Mucosa of descending colon (tissue), 3 donors: ENCODE results near the gene YIF1A. TPM values are rescaled to one million over a fixed set of nuclear protein-coding genes. Genes with fewer than 3 reads are reported as not detected.

Experiments
- ATAC-seq: fragments of 200-7000 bp; cut with Tn5 transposase; one replicate; pipeline ENCODE4 v1.9.1; 2020; ENCODE audit warnings: mild to moderate bottlenecking, moderate library complexity
- DNase-seq, 3 donors: peaks; one replicate each; pipeline ENCODE4 v3.0.0-alpha.2; 2020
- H3K36me3 ChIP-seq: fragments of 200-600 bp; one replicate; pipeline ENCODE4 v1.8.0; 2021; ENCODE audit warnings: low read depth, mild to moderate bottlenecking
- H3K4me1 ChIP-seq: fragments of 200-600 bp; one replicate; pipeline ENCODE4 v1.8.0; 2021; ENCODE audit warnings: low read depth, mild to moderate bottlenecking
- H3K4me3 ChIP-seq: fragments of 200-600 bp; one replicate; pipeline ENCODE4 v1.8.0; 2021; ENCODE audit warnings: mild to moderate bottlenecking
- H3K9me3 ChIP-seq: fragments of 200-600 bp; one replicate; pipeline ENCODE4 v1.8.0; 2021; ENCODE audit warnings: mild to moderate bottlenecking
- CTCF ChIP-seq: fragments of 200-600 bp; IDR thresholded peaks from one replicate; pipeline ENCODE4 v1.8.0; 2022; ENCODE audit warnings: antibody characterized with exemption, mild to moderate bottlenecking
- intact Hi-C, 2 donors: fragments of 100-400 bp; cut with DNase I in 1 of 2; cut with micrococcal nuclease in 1 of 2; formaldehyde crosslinking; loops; one replicate each; pipeline versions ENCODE4 v1.11.0 to v1.11.1; 2022; cut with DNase I, micrococcal nuclease
- total RNA-seq, 3 donors: library from RNA; stranded (reverse); fragmentation: NEBNext Ultra II Directional in 2 of 3; extraction: Animal tissue kit (Norgen Biotek cat#: 25700) in 2 of 3; gene quantifications; one replicate each; pipeline versions ENCODE4 v1.2.1 to v1.2.4, GENCODE V29; 2021 to 2023
- donor health status: DM: no; HTN: no; CAD: no; lungs with moderate emphysema.
- donor health status: DM: no; HTN: no; CAD: no.
- donor health status: DM: no; HTN: yes; CAD: no.

The YIF1A gene
- total RNA-seq, 3 donors from 2014 or later, result 66.1 to 93.5 (median 77.9) TPM

- no peak for TF ChIP-seq CTCF
- no peaks in the 10 kb centered on the region for H3K4me1 ChIP-seq
- intact Hi-C loops, result no loop called here
- no peaks in the 10 kb centered on the region for H3K36me3 ChIP-seq
- DNase-seq (no peak), ATAC-seq (no peak)
- H3K9me3 ChIP-seq, result no peaks in the 10 kb centered on the region
- H3K4me3 ChIP-seq, result no peak overlapping the region
Measured at GRCh38 chr11:66239998-66240780, 48.8 kb downstream of the YIF1A start.

- H3K4me3 ChIP-seq, result no peak overlapping the region
- ATAC-seq (no peak), DNase-seq (no peak)
- no peak for TF ChIP-seq CTCF
- H3K9me3 ChIP-seq, result no peaks in the 10 kb centered on the region
- intact Hi-C loops, result no loop called here
- H3K4me1 ChIP-seq, result no peaks in the 10 kb centered on the region
- H3K36me3 ChIP-seq, result no peaks in the 10 kb centered on the region
Measured at GRCh38 chr11:66239511-66239910, 49.4 kb downstream of the YIF1A start.

GRCh38 chr11:66238786-66239413 is 50.0 kb downstream of the YIF1A start:
- TF ChIP-seq CTCF, result no peak
- intact Hi-C loops, result no loop called here
- ATAC-seq (no peak), DNase-seq (no peak)
- H3K4me1 ChIP-seq, result no peaks in the 10 kb centered on the region
- H3K4me3 ChIP-seq, result no peak overlapping the region
- H3K36me3 ChIP-seq, result no peaks in the 10 kb centered on the region
- H3K9me3 ChIP-seq, result no peaks in the 10 kb centered on the region

GRCh38 chr11:66237867-66238266 is 51.1 kb downstream of the YIF1A start:
- Histone ChIP-seq H3K36me3 (no peaks in the 10 kb centered on the region), H3K4me1 (no peaks in the 10 kb centered on the region), H3K4me3 (no peak overlapping the region), H3K9me3 (no peaks in the 10 kb centered on the region)
- intact Hi-C loops, result no loop called here
- no peak for TF ChIP-seq CTCF
- ATAC-seq (no peak), DNase-seq (no peak)

- ATAC-seq, result no peak
- Histone ChIP-seq H3K4me1 (no peaks in the 10 kb centered on the region), H3K36me3 (no peaks in the 10 kb centered on the region), H3K9me3 (no peaks in the 10 kb centered on the region), H3K4me3 (no peak overlapping the region)
- TF ChIP-seq CTCF, result no peak
- intact Hi-C loops, result no loop called here
- DNase-seq, result no peak
Measured at GRCh38 chr11:66235141-66235540, 53.8 kb downstream of the YIF1A start.

Other genes with a start within 250 kb of the YIF1A start
- not detected for gene GAL3ST3, start 240.0 kb downstream of the YIF1A start, total RNA-seq
- 100 to 1,000 TPM; 116 to 143 (median 135) TPM for gene SF3B2, start 236.8 kb downstream of the YIF1A start, total RNA-seq
- 10 to 100 TPM; 14.4 to 44.9 (median 18.9) TPM for gene PACS1, start 218.9 kb downstream of the YIF1A start, total RNA-seq
- gene KLC2, start 31.4 kb downstream of the YIF1A start, total RNA-seq, result 10 to 100 TPM in 2 of 3 donors, 1 to 10 TPM in 1; 9.4 to 45.2 (median 10.8) TPM
- gene RAB1B, start 20.5 kb downstream of the YIF1A start, total RNA-seq, result 100 to 1,000 TPM; 154 to 210 (median 191) TPM
- 1 to 10 TPM; 1.0 to 1.9 (median 1.3) TPM for gene CNIH2, start 11.0 kb downstream of the YIF1A start, total RNA-seq
- gene TMEM151A, start 2.8 kb upstream of the YIF1A start, total RNA-seq, result under 1 TPM; 0.17 to 0.38 (median 0.27) TPM
- gene CD248, start 27.9 kb upstream of the YIF1A start, total RNA-seq, result 10 to 100 TPM in 2 of 3 donors, 1 to 10 TPM in 1; 4.5 to 37.7 (median 28.5) TPM
- 10 to 100 TPM in 1 of 3 donors, 1 to 10 TPM in 2; 5.2 to 12.7 (median 9.5) TPM for gene RIN1, start 47.3 kb upstream of the YIF1A start, total RNA-seq
- gene BRMS1, start 56.0 kb upstream of the YIF1A start, total RNA-seq, result 10 to 100 TPM; 35.9 to 47.6 (median 39.3) TPM
- 10 to 100 TPM; 13.4 to 34.6 (median 13.4) TPM for gene B4GAT1, start 58.5 kb upstream of the YIF1A start, total RNA-seq
- gene SLC29A2, start 82.6 kb upstream of the YIF1A start, total RNA-seq, result 10 to 100 TPM; 10.3 to 22.6 (median 14.9) TPM
- gene NPAS4, start 131.9 kb upstream of the YIF1A start, total RNA-seq, result 1 to 10 TPM in 1 of 3 donors, not detected in 2; 5.6 TPM
- 10 to 100 TPM; 43.7 to 64.9 (median 46.6) TPM for gene MRPL11, start 149.7 kb upstream of the YIF1A start, total RNA-seq
- 10 to 100 TPM in 1 of 3 donors, 1 to 10 TPM in 2; 2.8 to 25.5 (median 3.6) TPM for gene PELI3, start 177.8 kb upstream of the YIF1A start, total RNA-seq
- 10 to 100 TPM; 37.9 to 92.2 (median 75.5) TPM for gene DPP3, start 191.3 kb upstream of the YIF1A start, total RNA-seq
- 10 to 100 TPM; 27.7 to 49.3 (median 35.4) TPM for gene BBS1, start 221.5 kb upstream of the YIF1A start, total RNA-seq